GM23338 (cell line): Measurements from ENCODE around the gene CD40.

Experiments used
- CTCF ChIP-seq, 2 experiments: fragments of 200-600 bp in 1 of 2; sonication (generic) in 1 of 2; conservative IDR thresholded peaks; 2 replicates each; pipeline versions ENCODE4 v1.5.1 to v1.6.1; 2016 to 2017; ENCODE audit warnings: antibody characterized with exemption in 2 of 2, low read depth in 2 of 2, mild to moderate bottlenecking in 2 of 2, moderate library complexity in 1 of 2
- EZH2 ChIP-seq: fragments of 200-600 bp; sonication (generic); IDR thresholded peaks from one replicate; pipeline ENCODE4 v1.8.0; 2017; ENCODE audit warnings: antibody characterized with exemption, mild to moderate bottlenecking, low read depth; ENCODE audit not compliant: unreplicated experiment
- EZH2phosphoT487 ChIP-seq: fragments of 200-600 bp; sonication (generic); IDR thresholded peaks from one replicate; pipeline ENCODE4 v1.8.1; 2018; ENCODE audit warnings: antibody characterized with exemption; ENCODE audit not compliant: unreplicated experiment
- POLR2AphosphoS5 ChIP-seq: IDR thresholded peaks from 2 replicates; pipeline ENCODE4 v1.6.1; 2016; ENCODE audit warnings: antibody characterized with exemption, low read depth

GRCh38 chr20:46177768-46178167, 59.7 kb downstream of the CD40 start:
- TF ChIP-seq EZH2 (no peak), CTCF (conservative IDR thresholded peaks at IDR 0.05; ENCODE audit: low read depth in 2 of 2) (no peak), POLR2AphosphoS5 (no peak), EZH2phosphoT487 (no peak)
